ENCODE measurements around the gene MTCL1.

GRCh38 chr18:8708670-8709069 is 3.3 kb downstream of the MTCL1 start:
- TF ChIP-seq YY1 (IDR thresholded peaks at IDR 0.05; ENCODE audit: insufficient read depth, insufficient read length), result no peak
- no peak for TF ChIP-seq ZNF274 (IDR thresholded peaks at IDR 0.05; ENCODE audit: low read depth, low read length)
- TF ChIP-seq SUZ12 (IDR thresholded peaks at IDR 0.05; ENCODE audit: extremely low read depth, insufficient read depth, insufficient read length), result no peak

All from NT2/D1 (cell line).